Medulla oblongata (tissue), 1 donor: ENCODE measurements around the gene CUBN.
"Not testable (repeated sequence)": the region's sequence is repeated elsewhere in the genome, so short reads cannot be mapped to it uniquely, and the experiment has no call there.

Experiments used
- DNase-seq: peaks from one replicate; pipeline ENCODE4 v3.0.0-alpha.2; 2015; ENCODE audit errors: extremely low spot score

The CUBN gene

GRCh38 chr10:17141504-17142229 lies 12.1 kb upstream of the CUBN start:
- DNase-seq: no peak

- no peak for DNase-seq
These were observed 10.8 kb upstream of the CUBN start for GRCh38 chr10:17140386-17140761.

DNA sequence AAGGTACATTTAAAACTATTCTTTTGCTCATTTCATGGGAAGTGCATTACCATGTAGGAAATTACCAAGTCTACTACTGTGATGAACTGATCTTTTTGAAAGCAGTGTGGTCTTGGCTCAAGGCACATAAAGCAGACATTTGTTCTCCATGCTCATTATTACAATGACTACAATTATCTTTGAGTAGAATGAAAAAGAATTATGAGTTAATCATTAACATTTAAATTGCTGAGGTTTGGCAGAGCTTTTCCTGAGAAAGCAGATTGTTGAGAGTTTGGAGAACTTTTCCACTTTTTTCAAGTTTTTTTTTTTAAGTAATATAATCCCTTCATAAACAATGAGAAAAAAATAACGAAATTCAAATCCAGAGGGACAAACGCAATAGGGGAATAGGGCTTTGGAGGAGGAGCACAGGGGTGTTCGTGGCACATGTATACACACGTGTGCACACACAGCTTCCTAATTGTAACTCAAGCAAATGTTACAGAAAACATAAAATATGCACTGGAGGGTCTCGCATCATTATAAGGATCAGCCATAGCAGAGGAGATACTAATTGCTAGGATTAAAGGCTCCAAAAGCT lies 8.9 kb upstream of the CUBN start:
- no peak for DNase-seq

GRCh38 chr10:17134737-17135260 lies 5.2 kb upstream of the CUBN start:
- no peak for DNase-seq

GRCh38 chr10:17134282-17134681 lies 4.7 kb upstream of the CUBN start:
- no peak for DNase-seq

- DNase-seq: peak; percentile 24
These were observed 1.4 kb downstream of the CUBN start for GRCh38 chr10:17128261-17128660.

- no peak for DNase-seq
These were observed 3.3 kb downstream of the CUBN start for GRCh38 chr10:17126327-17126726.

GRCh38 chr10:17125206-17125893 lies 4.3 kb downstream of the CUBN start:
- no peak for DNase-seq

- no peak for DNase-seq
These were observed 5.7 kb downstream of the CUBN start for GRCh38 chr10:17123961-17124360.

DNA sequence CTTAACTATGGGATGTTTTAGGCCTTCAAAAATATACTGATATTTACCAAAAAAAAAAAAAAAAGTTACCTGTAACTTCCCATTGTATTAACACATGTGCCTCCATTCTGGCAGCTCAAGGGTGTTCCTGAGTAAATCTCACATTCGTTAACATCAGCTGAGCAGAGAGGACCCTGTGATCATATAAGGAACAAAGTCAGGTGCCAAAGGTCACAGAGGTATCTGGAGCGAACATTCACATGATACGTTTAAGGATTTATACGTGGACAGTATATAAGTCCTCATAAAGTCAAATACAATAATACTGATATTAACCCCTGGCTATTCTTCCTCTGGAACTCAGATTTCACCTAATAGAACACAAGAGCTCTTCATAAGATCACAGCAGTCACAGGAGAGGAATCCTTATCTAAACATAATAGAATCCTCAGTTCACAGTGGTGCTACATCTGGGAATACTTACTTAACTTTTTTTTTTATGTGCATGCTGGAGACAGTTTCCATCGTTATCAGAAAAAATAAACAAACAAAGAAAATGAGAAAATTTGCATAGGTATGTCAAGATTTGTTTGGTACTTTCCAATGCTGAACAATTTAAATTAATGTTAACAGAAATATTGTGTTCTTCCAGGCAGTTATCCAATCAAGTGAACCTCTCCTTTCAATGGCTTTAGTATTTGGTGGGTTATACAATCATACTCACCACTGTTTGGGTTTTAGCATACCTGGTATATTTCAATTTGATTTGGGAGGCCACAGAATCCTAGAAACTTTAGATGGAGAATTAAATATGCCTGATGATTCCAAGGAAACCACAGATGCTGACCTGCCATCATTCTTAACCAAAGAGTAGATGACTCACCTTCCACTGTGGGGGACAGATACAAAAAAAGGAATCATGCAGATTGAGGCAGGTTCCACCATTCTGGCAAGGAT lies 6.6 kb downstream of the CUBN start:
- DNase-seq: no peak

- DNase-seq: no peak
These were observed 7.6 kb downstream of the CUBN start for GRCh38 chr10:17122052-17122451.

DNA sequence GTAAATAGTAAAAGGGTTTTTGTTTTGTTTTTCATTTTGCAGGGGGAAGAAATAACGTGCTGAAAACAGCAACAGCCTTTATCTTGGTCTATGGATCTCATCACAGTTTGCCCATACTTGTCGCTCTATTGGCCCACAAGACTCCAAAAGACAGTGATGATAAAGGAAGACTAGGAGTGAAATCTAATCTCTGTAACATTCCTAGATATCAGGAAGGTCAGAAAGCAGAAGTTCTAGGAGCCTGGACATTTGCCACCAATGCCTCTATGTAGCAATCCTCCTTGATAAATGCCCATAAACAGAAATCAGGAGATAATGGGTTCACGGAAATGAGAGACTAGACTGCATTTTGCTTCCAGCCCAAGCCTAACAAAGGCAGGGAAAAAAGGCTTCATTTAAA lies 8.9 kb downstream of the CUBN start:
- DNase-seq: no peak

DNA sequence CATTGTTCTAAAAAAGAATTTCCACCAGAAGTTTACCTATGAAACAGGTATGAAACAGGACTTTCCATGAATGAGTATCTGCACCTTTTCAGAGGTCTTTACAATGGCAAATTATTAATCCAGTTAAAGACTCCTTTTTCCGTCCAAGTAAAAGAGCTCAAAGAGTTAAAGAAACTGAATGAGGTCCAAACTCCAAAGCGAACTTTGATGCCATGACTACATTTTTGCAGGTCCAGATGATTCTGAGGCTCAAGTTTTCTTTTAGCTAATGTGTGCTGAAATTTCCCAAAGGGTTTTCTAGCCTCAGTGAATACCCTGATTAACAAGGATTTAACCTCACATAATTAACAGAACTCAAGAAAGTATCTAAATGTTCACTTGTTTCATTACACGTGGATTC lies 9.8 kb downstream of the CUBN start:
- DNase-seq: no peak

DNA sequence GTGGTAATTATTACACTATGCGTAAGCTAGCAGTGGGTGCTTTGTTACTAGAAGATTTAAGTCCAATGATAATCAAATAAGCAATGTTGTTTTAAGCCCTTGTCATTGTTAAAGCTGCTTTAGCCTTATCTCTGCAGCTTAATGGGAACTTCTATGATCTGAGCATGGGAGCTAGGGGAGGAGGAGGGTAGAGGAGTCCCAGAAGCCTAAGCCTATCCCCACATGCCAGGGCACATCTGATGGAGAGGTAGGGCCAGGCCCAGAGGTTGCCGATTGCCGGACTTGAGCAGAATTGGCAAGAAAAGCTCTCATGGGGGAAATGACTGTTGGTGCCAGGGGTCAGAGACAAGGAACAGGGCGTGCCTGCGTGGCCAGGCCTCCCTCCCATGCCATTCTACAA lies 13.4 kb downstream of the CUBN start:
- DNase-seq: no peak

DNA sequence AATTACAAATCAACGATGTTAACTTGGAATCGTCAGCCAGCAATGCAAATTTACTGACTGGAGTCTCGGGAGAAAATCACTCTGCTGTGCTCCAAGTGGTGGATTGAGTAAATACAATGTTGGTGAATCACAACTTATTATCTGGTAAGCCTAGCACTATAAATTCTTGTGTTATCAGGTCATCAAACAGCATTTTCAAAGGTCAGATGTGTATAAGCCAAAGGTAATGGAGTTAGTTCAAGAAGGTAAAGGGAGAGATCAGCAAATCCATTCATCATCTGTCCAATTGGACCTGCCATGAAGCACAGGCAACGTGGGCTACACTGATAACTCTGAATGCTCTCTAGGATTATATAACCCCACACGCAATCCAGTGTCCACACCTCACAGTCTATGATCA lies 13.9 kb downstream of the CUBN start:
- DNase-seq: no peak

GRCh38 chr10:17114878-17115444 lies 14.7 kb downstream of the CUBN start:
- not testable (repeated sequence) for DNase-seq

GRCh38 chr10:17113889-17114540 lies 15.6 kb downstream of the CUBN start:
- DNase-seq: peak; percentile 27

DNA sequence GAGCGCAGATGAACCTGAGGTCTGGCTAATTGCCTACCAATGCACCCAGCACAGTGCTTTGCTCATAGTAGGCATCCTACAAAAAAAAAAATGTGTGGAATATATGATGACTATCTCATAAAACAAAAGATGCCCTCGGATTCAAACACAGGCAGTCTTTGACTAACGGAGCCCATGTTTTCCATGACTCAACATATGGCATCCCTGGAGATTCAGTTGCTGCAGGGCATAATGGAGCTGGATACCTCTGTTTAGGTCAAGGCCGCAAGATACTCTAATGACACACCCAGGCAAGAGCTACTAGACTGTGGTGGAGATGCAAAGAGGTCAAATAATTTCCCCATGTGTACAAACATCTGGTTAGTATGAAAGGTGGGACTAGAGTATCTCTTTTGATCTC lies 16.3 kb downstream of the CUBN start:
- no peak for DNase-seq

GRCh38 chr10:17112566-17112965 lies 17.0 kb downstream of the CUBN start:
- DNase-seq: no peak

GRCh38 chr10:17109475-17110207 lies 20.0 kb downstream of the CUBN start:
- DNase-seq: no peak
